ENCODE measurements around the gene PLXNB2.

- TF ChIP-seq, protein P1, sequence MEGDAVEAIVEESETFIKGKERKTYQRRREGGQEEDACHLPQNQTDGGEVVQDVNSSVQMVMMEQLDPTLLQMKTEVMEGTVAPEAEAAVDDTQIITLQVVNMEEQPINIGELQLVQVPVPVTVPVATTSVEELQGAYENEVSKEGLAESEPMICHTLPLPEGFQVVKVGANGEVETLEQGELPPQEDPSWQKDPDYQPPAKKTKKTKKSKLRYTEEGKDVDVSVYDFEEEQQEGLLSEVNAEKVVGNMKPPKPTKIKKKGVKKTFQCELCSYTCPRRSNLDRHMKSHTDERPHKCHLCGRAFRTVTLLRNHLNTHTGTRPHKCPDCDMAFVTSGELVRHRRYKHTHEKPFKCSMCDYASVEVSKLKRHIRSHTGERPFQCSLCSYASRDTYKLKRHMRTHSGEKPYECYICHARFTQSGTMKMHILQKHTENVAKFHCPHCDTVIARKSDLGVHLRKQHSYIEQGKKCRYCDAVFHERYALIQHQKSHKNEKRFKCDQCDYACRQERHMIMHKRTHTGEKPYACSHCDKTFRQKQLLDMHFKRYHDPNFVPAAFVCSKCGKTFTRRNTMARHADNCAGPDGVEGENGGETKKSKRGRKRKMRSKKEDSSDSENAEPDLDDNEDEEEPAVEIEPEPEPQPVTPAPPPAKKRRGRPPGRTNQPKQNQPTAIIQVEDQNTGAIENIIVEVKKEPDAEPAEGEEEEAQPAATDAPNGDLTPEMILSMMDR (IDR thresholded peaks at IDR 0.05), result peak in 9 of 12 donors; percentile 13 to 43 (median 27)
- TF ChIP-seq POLR2A (IDR thresholded peaks at IDR 0.05), result no peak
Observed at GRCh38 chr22:50274311-50274710, 33.1 kb downstream of the PLXNB2 start.

All from heart left ventricle (tissue), 13 donors.